K562 (cell line): ENCODE measurements around the gene VSIG10.

Experiments used
- CEBPG ChIP-seq, 3 experiments: fragments of 200-800 bp in 1 of 3; sonication (Bioruptor generic) in 1 of 3; sonication (generic) in 1 of 3; formaldehyde crosslinking in 1 of 3; IDR thresholded peaks in 2 of 3; conservative IDR thresholded peaks in 1 of 3; 2 replicates each; pipeline versions ENCODE4 v1.6.1 to v1.8.0; 2016 to 2022; ENCODE audit warnings: missing compliant biosample characterization in 2 of 3, missing genetic modification characterization in 2 of 3, mild to moderate bottlenecking in 1 of 3, missing genetic modification reagents in 1 of 3
- JUN ChIP-seq, 2 experiments: sonication (generic) in 1 of 2; formaldehyde crosslinking in 1 of 2; IDR thresholded peaks; 2 replicates each; pipeline versions ENCODE4 v1.6.1 to v1.8.0; 2012 to 2022; ENCODE audit warnings: borderline replicate concordance in 2 of 2, mild to moderate bottlenecking in 2 of 2, improper control_type of control experiment in 1 of 2, low read depth in 1 of 2, low read length in 1 of 2, missing genetic modification reagents in 1 of 2
- MXI1 ChIP-seq: IDR thresholded peaks from 2 replicates; pipeline ENCODE4 v1.6.1; 2011; ENCODE audit warnings: low read depth, mild to moderate bottlenecking, improper control_type of control experiment, low read length
- NR1H2 ChIP-seq: sonication (generic); formaldehyde crosslinking; IDR thresholded peaks from 2 replicates; pipeline ENCODE4 v1.4.0; 2020; ENCODE audit warnings: mild to moderate bottlenecking, missing genetic modification reagents
- ZNF76 ChIP-seq: fragments of 250-450 bp; sonication (Bioruptor Pico); IDR thresholded peaks from 2 replicates; pipeline ENCODE4 v1.4.0; 2020; ENCODE audit warnings: mild to moderate bottlenecking, moderate library complexity, borderline replicate concordance
- ZNF764 ChIP-seq: fragments of 250-450 bp; sonication (Bioruptor Pico); IDR thresholded peaks from 2 replicates; pipeline ENCODE4 v1.4.0; 2020; ENCODE audit warnings: low read depth, mild to moderate bottlenecking, moderate library complexity
- TF ChIP-seq, protein P1 (sequence below): fragments of 450-650 bp; formaldehyde crosslinking; IDR thresholded peaks from 2 replicates; pipeline ENCODE4 v1.4.0; 2022; ENCODE audit warnings: missing genetic modification characterization
- TF ChIP-seq, protein P2 (sequence below): fragments of 250-450 bp; sonication (Bioruptor Pico); IDR thresholded peaks from 2 replicates; pipeline ENCODE4 v1.4.0; 2020; ENCODE audit warnings: mild to moderate bottlenecking, moderate library complexity
- TF ChIP-seq, protein P3 (sequence below), 3 experiments: IDR thresholded peaks in 2 of 3; conservative IDR thresholded peaks in 1 of 3; 2 replicates each; pipeline ENCODE4 v1.5.1; 2011 to 2012; ENCODE audit warnings: low read length in 3 of 3, mild to moderate bottlenecking in 3 of 3, control low read depth in 2 of 3, improper control_type of control experiment in 1 of 3, inconsistent platforms in 1 of 3, low read depth in 1 of 3, mixed read lengths in 1 of 3, moderate library complexity in 1 of 3; ENCODE audit not compliant: insufficient read depth in 2 of 3

DNA sequence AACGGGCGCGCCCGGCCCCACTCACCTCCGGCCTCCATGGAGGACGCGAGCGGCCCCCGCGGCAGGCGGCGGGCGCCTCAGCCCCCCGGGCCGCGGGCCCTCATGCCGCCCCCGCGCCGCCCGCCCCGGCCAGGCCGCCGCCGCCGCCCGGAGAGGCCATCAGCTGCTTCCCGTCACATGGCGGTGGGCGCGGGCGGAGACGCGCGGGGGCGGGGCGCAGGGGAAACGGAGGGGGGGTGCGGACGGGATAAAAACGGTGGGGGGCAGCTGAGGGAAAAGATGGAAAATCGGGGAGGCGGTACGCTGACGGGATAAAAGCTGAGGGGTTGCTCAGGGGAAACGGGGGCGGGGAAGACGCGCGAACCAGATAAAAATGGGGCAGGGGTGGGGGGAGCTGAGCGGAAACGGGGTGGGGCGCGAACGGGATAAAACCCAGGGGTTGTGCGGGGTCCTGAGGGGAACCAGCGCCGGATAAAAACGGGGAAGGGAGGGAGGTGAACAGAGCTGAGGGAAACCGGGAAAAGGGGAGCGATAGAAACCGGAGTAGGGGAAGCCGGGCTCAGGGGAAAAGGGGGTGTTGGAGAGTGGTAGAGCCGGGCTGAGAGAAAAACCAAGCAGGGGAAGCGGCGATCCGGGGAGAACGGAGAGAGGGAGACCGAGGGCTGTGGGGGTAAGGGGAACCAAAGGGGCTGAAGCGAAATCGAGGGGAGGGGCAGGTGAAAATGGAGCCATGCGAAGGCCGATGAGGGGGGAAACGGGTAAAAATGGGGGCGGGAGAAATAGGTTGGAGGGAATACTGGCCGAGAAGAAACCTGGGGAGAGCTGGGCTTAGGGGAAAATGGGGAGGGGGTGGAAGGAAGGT is 42.6 kb downstream of the VSIG10 start, which contains the start of gene WSB2:
- TF ChIP-seq, protein P1, sequence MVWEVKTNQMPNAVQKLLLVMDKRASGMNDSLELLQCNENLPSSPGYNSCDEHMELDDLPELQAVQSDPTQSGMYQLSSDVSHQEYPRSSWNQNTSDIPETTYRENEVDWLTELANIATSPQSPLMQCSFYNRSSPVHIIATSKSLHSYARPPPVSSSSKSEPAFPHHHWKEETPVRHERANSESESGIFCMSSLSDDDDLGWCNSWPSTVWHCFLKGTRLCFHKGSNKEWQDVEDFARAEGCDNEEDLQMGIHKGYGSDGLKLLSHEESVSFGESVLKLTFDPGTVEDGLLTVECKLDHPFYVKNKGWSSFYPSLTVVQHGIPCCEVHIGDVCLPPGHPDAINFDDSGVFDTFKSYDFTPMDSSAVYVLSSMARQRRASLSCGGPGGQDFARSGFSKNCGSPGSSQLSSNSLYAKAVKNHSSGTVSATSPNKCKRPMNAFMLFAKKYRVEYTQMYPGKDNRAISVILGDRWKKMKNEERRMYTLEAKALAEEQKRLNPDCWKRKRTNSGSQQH (CRISPR knock-in tag): peak; percentile 98
- TF ChIP-seq, protein P2, sequence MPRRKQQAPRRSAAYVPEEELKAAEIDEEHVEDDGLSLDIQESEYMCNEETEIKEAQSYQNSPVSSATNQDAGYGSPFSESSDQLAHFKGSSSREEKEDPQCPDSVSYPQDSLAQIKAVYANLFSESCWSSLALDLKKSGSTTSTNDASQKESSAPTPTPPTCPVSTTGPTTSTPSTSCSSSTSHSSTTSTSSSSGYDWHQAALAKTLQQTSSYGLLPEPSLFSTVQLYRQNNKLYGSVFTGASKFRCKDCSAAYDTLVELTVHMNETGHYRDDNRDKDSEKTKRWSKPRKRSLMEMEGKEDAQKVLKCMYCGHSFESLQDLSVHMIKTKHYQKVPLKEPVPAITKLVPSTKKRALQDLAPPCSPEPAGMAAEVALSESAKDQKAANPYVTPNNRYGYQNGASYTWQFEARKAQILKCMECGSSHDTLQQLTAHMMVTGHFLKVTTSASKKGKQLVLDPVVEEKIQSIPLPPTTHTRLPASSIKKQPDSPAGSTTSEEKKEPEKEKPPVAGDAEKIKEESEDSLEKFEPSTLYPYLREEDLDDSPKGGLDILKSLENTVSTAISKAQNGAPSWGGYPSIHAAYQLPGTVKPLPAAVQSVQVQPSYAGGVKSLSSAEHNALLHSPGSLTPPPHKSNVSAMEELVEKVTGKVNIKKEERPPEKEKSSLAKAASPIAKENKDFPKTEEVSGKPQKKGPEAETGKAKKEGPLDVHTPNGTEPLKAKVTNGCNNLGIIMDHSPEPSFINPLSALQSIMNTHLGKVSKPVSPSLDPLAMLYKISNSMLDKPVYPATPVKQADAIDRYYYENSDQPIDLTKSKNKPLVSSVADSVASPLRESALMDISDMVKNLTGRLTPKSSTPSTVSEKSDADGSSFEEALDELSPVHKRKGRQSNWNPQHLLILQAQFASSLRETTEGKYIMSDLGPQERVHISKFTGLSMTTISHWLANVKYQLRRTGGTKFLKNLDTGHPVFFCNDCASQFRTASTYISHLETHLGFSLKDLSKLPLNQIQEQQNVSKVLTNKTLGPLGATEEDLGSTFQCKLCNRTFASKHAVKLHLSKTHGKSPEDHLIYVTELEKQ: no peak
- TF ChIP-seq CEBPG (CRISPR knock-in tag; IDR thresholded peaks at IDR 0.05): no peak
- no peak for TF ChIP-seq CEBPG (tag; conservative IDR thresholded peaks at IDR 0.05 in 1 of 2, IDR thresholded peaks at IDR 0.05 in 1 of 2)
- no peak for TF ChIP-seq NR1H2 (CRISPR knock-in tag)
- no peak for TF ChIP-seq JUN (IDR thresholded peaks at IDR 0.05; ENCODE audit: borderline replicate concordance, low read depth, low read length)
- no peak for TF ChIP-seq JUN (CRISPR knock-in tag; IDR thresholded peaks at IDR 0.05; ENCODE audit: borderline replicate concordance)
- TF ChIP-seq MXI1: no peak
- TF ChIP-seq ZNF76: no peak
- TF ChIP-seq, protein P3, sequence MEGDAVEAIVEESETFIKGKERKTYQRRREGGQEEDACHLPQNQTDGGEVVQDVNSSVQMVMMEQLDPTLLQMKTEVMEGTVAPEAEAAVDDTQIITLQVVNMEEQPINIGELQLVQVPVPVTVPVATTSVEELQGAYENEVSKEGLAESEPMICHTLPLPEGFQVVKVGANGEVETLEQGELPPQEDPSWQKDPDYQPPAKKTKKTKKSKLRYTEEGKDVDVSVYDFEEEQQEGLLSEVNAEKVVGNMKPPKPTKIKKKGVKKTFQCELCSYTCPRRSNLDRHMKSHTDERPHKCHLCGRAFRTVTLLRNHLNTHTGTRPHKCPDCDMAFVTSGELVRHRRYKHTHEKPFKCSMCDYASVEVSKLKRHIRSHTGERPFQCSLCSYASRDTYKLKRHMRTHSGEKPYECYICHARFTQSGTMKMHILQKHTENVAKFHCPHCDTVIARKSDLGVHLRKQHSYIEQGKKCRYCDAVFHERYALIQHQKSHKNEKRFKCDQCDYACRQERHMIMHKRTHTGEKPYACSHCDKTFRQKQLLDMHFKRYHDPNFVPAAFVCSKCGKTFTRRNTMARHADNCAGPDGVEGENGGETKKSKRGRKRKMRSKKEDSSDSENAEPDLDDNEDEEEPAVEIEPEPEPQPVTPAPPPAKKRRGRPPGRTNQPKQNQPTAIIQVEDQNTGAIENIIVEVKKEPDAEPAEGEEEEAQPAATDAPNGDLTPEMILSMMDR (IDR thresholded peaks at IDR 0.05 in 2 of 3, conservative IDR thresholded peaks at IDR 0.05 in 1 of 3; ENCODE audit: insufficient read depth in 2 of 3, low read depth in 1 of 3, low read length in 3 of 3): no peak
- TF ChIP-seq ZNF764 (CRISPR knock-in tag): no peak
